ENCODE measurements around the gene COBL. TPM values are rescaled to one million over a fixed set of nuclear protein-coding genes. Genes with fewer than 3 reads are reported as not detected.

The COBL gene
- total RNA-seq, 1 experiment from 2014 or later, result not detected

- Histone ChIP-seq H2AFZ (ENCODE audit: low read length) (no peak overlapping the region), H3K36me3 (ENCODE audit: insufficient read depth, low read length) (no peaks in the 10 kb centered on the region), H3K9ac (ENCODE audit: low read length) (no peak overlapping the region), H3K9me3 (ENCODE audit: low read length) (no peaks in the 10 kb centered on the region), H3K4me2 (ENCODE audit: low read depth, low read length, poor library complexity, severe bottlenecking) (no peak overlapping the region), H3K27me3 (ENCODE audit: low read length) (no peaks in the 10 kb centered on the region), H4K20me1 (ENCODE audit: insufficient read depth, low read depth, low read length) (no peaks in the 10 kb centered on the region), H3K27ac (ENCODE audit: low read length) (no peak overlapping the region), H3K4me3 (ENCODE audit: low read length) (no peak overlapping the region), H3K79me2 (ENCODE audit: low read length) (no peaks in the 10 kb centered on the region), H3K4me1 (ENCODE audit: low read length) (no peaks in the 10 kb centered on the region), H3K9me2 (replicated peaks; ENCODE audit: insufficient read depth, low read length) (no peaks in the 10 kb centered on the region)
- DNase-seq, result no peak
Observed at GRCh38 chr7:50983850-50984249, 332.8 kb downstream of the COBL start.

- H3K4me1 ChIP-seq (ENCODE audit: low read length), result no peaks in the 10 kb centered on the region
- H3K79me2 ChIP-seq (ENCODE audit: low read length), result no peaks in the 10 kb centered on the region
- DNase-seq, result no peak
- no peaks in the 10 kb centered on the region for H4K20me1 ChIP-seq (ENCODE audit: insufficient read depth, low read depth, low read length)
- H3K4me3 ChIP-seq (ENCODE audit: low read length), result no peak overlapping the region
- H3K4me2 ChIP-seq (ENCODE audit: low read depth, low read length, poor library complexity, severe bottlenecking), result no peak overlapping the region
- no peak overlapping the region for H2AFZ ChIP-seq (ENCODE audit: low read length)
- H3K27me3 ChIP-seq (ENCODE audit: low read length), result no peaks in the 10 kb centered on the region
- H3K9me3 ChIP-seq (ENCODE audit: low read length), result no peaks in the 10 kb centered on the region
- no peak overlapping the region for H3K27ac ChIP-seq (ENCODE audit: low read length)
- H3K36me3 ChIP-seq (ENCODE audit: insufficient read depth, low read length), result no peaks in the 10 kb centered on the region
- H3K9ac ChIP-seq (ENCODE audit: low read length), result no peak overlapping the region
- H3K9me2 ChIP-seq (replicated peaks; ENCODE audit: insufficient read depth, low read length), result no peaks in the 10 kb centered on the region
Observed at GRCh38 chr7:50982626-50983025, 334.0 kb downstream of the COBL start.

- Histone ChIP-seq H3K27me3 (ENCODE audit: low read length) (no peaks in the 10 kb centered on the region), H2AFZ (ENCODE audit: low read length) (no peak overlapping the region), H3K9me3 (ENCODE audit: low read length) (no peaks in the 10 kb centered on the region), H4K20me1 (ENCODE audit: insufficient read depth, low read depth, low read length) (no peaks in the 10 kb centered on the region), H3K79me2 (ENCODE audit: low read length) (no peaks in the 10 kb centered on the region), H3K4me3 (ENCODE audit: low read length) (no peak overlapping the region), H3K4me1 (ENCODE audit: low read length) (no peaks in the 10 kb centered on the region), H3K9ac (ENCODE audit: low read length) (no peak overlapping the region), H3K27ac (ENCODE audit: low read length) (no peak overlapping the region), H3K36me3 (ENCODE audit: insufficient read depth, low read length) (no peaks in the 10 kb centered on the region), H3K9me2 (replicated peaks; ENCODE audit: insufficient read depth, low read length) (no peaks in the 10 kb centered on the region), H3K4me2 (ENCODE audit: low read depth, low read length, poor library complexity, severe bottlenecking) (no peak overlapping the region)
- no peak for DNase-seq
Observed at GRCh38 chr7:50981743-50982142, 334.9 kb downstream of the COBL start.

- H2AFZ ChIP-seq (ENCODE audit: low read length), result no peak overlapping the region
- no peaks in the 10 kb centered on the region for H3K36me3 ChIP-seq (ENCODE audit: insufficient read depth, low read length)
- H3K9me2 ChIP-seq (replicated peaks; ENCODE audit: insufficient read depth, low read length), result no peaks in the 10 kb centered on the region
- H4K20me1 ChIP-seq (ENCODE audit: insufficient read depth, low read depth, low read length), result no peaks in the 10 kb centered on the region
- H3K9ac ChIP-seq (ENCODE audit: low read length), result no peak overlapping the region
- H3K27ac ChIP-seq (ENCODE audit: low read length), result no peak overlapping the region
- no peaks in the 10 kb centered on the region for H3K79me2 ChIP-seq (ENCODE audit: low read length)
- no peaks in the 10 kb centered on the region for H3K9me3 ChIP-seq (ENCODE audit: low read length)
- H3K4me3 ChIP-seq (ENCODE audit: low read length), result no peak overlapping the region
- H3K4me1 ChIP-seq (ENCODE audit: low read length), result no peaks in the 10 kb centered on the region
- no peak for DNase-seq
- H3K27me3 ChIP-seq (ENCODE audit: low read length), result no peaks in the 10 kb centered on the region
- H3K4me2 ChIP-seq (ENCODE audit: low read depth, low read length, poor library complexity, severe bottlenecking), result no peak overlapping the region
Observed at GRCh38 chr7:50980411-50980810, 336.2 kb downstream of the COBL start.

GRCh38 chr7:50978633-50979215, 337.9 kb downstream of the COBL start:
- no peaks in the 10 kb centered on the region for H3K9me3 ChIP-seq (ENCODE audit: low read length)
- H3K27ac ChIP-seq (ENCODE audit: low read length), result no peak overlapping the region
- no peak for DNase-seq
- no peaks in the 10 kb centered on the region for H4K20me1 ChIP-seq (ENCODE audit: insufficient read depth, low read depth, low read length)
- H3K9ac ChIP-seq (ENCODE audit: low read length), result no peak overlapping the region
- no peaks in the 10 kb centered on the region for H3K4me1 ChIP-seq (ENCODE audit: low read length)
- no peaks in the 10 kb centered on the region for H3K79me2 ChIP-seq (ENCODE audit: low read length)
- no peak overlapping the region for H3K4me3 ChIP-seq (ENCODE audit: low read length)
- H3K27me3 ChIP-seq (ENCODE audit: low read length), result no peaks in the 10 kb centered on the region
- no peaks in the 10 kb centered on the region for H3K9me2 ChIP-seq (replicated peaks; ENCODE audit: insufficient read depth, low read length)
- H3K36me3 ChIP-seq (ENCODE audit: insufficient read depth, low read length), result no peaks in the 10 kb centered on the region
- no peak overlapping the region for H3K4me2 ChIP-seq (ENCODE audit: low read depth, low read length, poor library complexity, severe bottlenecking)
- no peak overlapping the region for H2AFZ ChIP-seq (ENCODE audit: low read length)

GRCh38 chr7:50977421-50977820, 339.2 kb downstream of the COBL start:
- H3K36me3 ChIP-seq (ENCODE audit: insufficient read depth, low read length), result no peaks in the 10 kb centered on the region
- no peaks in the 10 kb centered on the region for H3K79me2 ChIP-seq (ENCODE audit: low read length)
- H3K9ac ChIP-seq (ENCODE audit: low read length), result no peak overlapping the region
- H3K4me2 ChIP-seq (ENCODE audit: low read depth, low read length, poor library complexity, severe bottlenecking), result no peak overlapping the region
- H3K27me3 ChIP-seq (ENCODE audit: low read length), result no peaks in the 10 kb centered on the region
- H3K4me1 ChIP-seq (ENCODE audit: low read length), result no peaks in the 10 kb centered on the region
- DNase-seq, result no peak
- H4K20me1 ChIP-seq (ENCODE audit: insufficient read depth, low read depth, low read length), result no peaks in the 10 kb centered on the region
- H3K4me3 ChIP-seq (ENCODE audit: low read length), result no peak overlapping the region
- no peak overlapping the region for H3K27ac ChIP-seq (ENCODE audit: low read length)
- H3K9me3 ChIP-seq (ENCODE audit: low read length), result no peaks in the 10 kb centered on the region
- H3K9me2 ChIP-seq (replicated peaks; ENCODE audit: insufficient read depth, low read length), result no peaks in the 10 kb centered on the region
- H2AFZ ChIP-seq (ENCODE audit: low read length), result no peak overlapping the region

- no peaks in the 10 kb centered on the region for H3K4me1 ChIP-seq (ENCODE audit: low read length)
- H3K9ac ChIP-seq (ENCODE audit: low read length), result no peak overlapping the region
- no peak overlapping the region for H3K4me3 ChIP-seq (ENCODE audit: low read length)
- no peak overlapping the region for H3K4me2 ChIP-seq (ENCODE audit: low read depth, low read length, poor library complexity, severe bottlenecking)
- H3K36me3 ChIP-seq (ENCODE audit: insufficient read depth, low read length), result no peaks in the 10 kb centered on the region
- no peak overlapping the region for H3K27ac ChIP-seq (ENCODE audit: low read length)
- no peaks in the 10 kb centered on the region for H3K79me2 ChIP-seq (ENCODE audit: low read length)
- H2AFZ ChIP-seq (ENCODE audit: low read length), result no peak overlapping the region
- DNase-seq, result no peak
- no peaks in the 10 kb centered on the region for H3K27me3 ChIP-seq (ENCODE audit: low read length)
- no peaks in the 10 kb centered on the region for H4K20me1 ChIP-seq (ENCODE audit: insufficient read depth, low read depth, low read length)
- H3K9me2 ChIP-seq (replicated peaks; ENCODE audit: insufficient read depth, low read length), result no peaks in the 10 kb centered on the region
- no peaks in the 10 kb centered on the region for H3K9me3 ChIP-seq (ENCODE audit: low read length)
Observed at GRCh38 chr7:50976064-50976463, 340.5 kb downstream of the COBL start.

- Histone ChIP-seq H3K27me3 (ENCODE audit: low read length) (no peaks in the 10 kb centered on the region), H3K79me2 (ENCODE audit: low read length) (no peaks in the 10 kb centered on the region), H3K4me3 (ENCODE audit: low read length) (no peak overlapping the region), H4K20me1 (ENCODE audit: insufficient read depth, low read depth, low read length) (no peaks in the 10 kb centered on the region), H3K9me2 (replicated peaks; ENCODE audit: insufficient read depth, low read length) (no peaks in the 10 kb centered on the region), H2AFZ (ENCODE audit: low read length) (no peak overlapping the region), H3K4me1 (ENCODE audit: low read length) (no peaks in the 10 kb centered on the region), H3K9ac (ENCODE audit: low read length) (no peak overlapping the region), H3K36me3 (ENCODE audit: insufficient read depth, low read length) (no peaks in the 10 kb centered on the region), H3K4me2 (ENCODE audit: low read depth, low read length, poor library complexity, severe bottlenecking) (no peak overlapping the region), H3K9me3 (ENCODE audit: low read length) (no peaks in the 10 kb centered on the region), H3K27ac (ENCODE audit: low read length) (no peak overlapping the region)
- no peak for DNase-seq
Observed at GRCh38 chr7:50974240-50974639, 342.4 kb downstream of the COBL start.

- no peaks in the 10 kb centered on the region for H4K20me1 ChIP-seq (ENCODE audit: insufficient read depth, low read depth, low read length)
Observed at GRCh38 chr7:50973814-50974213, 342.8 kb downstream of the COBL start.

More at GRCh38 chr7:50973814-50974213, 342.8 kb downstream of the COBL start:
- Histone ChIP-seq H2AFZ (ENCODE audit: low read length) (no peak overlapping the region), H3K27ac (ENCODE audit: low read length) (no peak overlapping the region), H3K9ac (ENCODE audit: low read length) (no peak overlapping the region), H3K4me2 (ENCODE audit: low read depth, low read length, poor library complexity, severe bottlenecking) (no peak overlapping the region), H3K9me3 (ENCODE audit: low read length) (no peaks in the 10 kb centered on the region), H3K79me2 (ENCODE audit: low read length) (no peaks in the 10 kb centered on the region), H3K4me3 (ENCODE audit: low read length) (no peak overlapping the region), H3K9me2 (replicated peaks; ENCODE audit: insufficient read depth, low read length) (no peaks in the 10 kb centered on the region), H3K27me3 (ENCODE audit: low read length) (no peaks in the 10 kb centered on the region), H3K36me3 (ENCODE audit: insufficient read depth, low read length) (no peaks in the 10 kb centered on the region), H3K4me1 (ENCODE audit: low read length) (no peaks in the 10 kb centered on the region)
- no peak for DNase-seq

Measured in Karpas-422 (cell line).